HG03025 (cell line): ENCODE results near the gene MYCBPAP.

Experiments
- ATAC-seq: cut with Tn5 transposase; IDR thresholded peaks from one replicate; pipeline ENCODE4 v1.9.1; 2021; ENCODE audit warnings: mild to moderate bottlenecking, moderate library complexity; ENCODE audit not compliant: unreplicated experiment, low FRiP score

The MYCBPAP gene

GRCh38 chr17:50514936-50515702 is 6.9 kb downstream of the MYCBPAP start:
- ATAC-seq: no peak

DNA sequence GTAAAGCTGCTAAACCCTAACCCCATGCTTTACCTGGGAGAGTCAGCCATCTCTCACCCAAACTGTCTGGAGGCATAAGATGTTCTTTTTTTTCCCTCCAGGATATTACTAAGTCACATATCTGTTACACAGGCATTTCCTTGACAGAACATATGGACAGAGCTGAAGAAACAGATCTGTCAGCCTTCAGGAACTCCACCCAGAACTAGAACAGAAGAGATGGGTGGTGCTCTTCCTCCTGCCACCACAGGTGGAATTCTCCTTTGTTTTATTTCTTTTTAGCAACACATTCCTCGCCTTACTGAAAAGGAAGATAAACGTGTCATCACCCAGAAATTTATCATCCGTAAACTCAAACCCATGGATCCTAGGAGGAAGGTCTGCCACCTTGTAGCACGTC is 8.8 kb downstream of the MYCBPAP start:
- no peak for ATAC-seq

- no peak for ATAC-seq
Measured at GRCh38 chr17:50517504-50518383, 9.5 kb downstream of the MYCBPAP start.

DNA sequence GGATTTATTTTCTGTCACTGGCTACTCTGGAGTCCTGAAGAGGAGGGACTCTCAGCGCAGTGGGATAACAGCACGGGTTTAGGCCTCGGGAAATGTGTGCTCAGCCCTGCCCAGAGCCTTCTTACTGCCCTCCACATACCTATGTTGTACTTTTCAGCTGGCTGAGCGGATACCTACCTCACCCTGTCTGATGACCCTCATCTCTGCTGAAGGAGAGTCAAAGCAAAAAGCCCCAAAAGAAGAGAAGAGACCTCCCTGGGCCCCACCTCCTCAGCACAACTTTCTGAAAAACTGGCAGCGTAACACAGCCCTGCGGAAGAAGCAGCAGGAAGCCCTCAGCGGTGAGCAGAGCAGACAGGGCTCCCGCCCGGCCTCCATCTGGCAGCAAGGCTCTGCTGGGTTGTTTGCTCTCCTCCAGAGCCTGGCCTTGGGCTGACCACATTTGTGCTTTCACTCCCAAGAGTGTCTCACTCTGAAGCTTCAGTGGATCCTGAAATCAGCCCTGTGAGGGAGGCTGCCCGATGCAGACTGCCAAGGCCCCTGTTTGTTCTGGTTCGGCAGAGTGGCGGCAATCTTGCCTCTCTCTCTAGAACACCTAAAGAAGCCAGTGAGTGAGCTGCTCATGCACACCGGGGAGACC is 10.3 kb downstream of the MYCBPAP start:
- ATAC-seq: no peak

GRCh38 chr17:50519141-50519834 is 11.0 kb downstream of the MYCBPAP start:
- ATAC-seq: no peak

- ATAC-seq: no peak
Measured at GRCh38 chr17:50520483-50520882, 12.2 kb downstream of the MYCBPAP start.

DNA sequence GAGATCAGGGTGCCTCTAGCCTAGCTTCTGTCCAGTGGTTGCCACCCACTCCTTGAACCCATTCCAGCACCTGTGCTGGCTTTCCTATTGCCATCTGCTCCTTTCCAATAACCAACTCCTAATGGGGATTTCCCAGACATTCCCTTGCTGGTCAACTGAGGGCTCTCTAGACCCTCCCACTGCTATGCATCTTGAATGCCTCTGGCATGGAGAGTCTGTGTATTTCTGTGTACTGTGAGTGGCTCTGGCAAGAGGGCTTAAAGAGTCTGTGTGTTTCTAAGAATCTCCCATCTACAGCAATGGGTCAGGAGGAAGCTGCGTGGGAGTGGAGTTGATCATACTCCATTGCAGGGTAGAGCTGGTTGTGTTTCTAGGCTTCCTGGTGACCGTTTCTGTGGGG is 13.3 kb downstream of the MYCBPAP start:
- no peak for ATAC-seq

- no peak for ATAC-seq
Measured at GRCh38 chr17:50522766-50523165, 14.5 kb downstream of the MYCBPAP start.

GRCh38 chr17:50523208-50523607 is 15.0 kb downstream of the MYCBPAP start:
- ATAC-seq: no peak

- no peak for ATAC-seq
Measured at GRCh38 chr17:50524838-50525237, 16.6 kb downstream of the MYCBPAP start.

DNA sequence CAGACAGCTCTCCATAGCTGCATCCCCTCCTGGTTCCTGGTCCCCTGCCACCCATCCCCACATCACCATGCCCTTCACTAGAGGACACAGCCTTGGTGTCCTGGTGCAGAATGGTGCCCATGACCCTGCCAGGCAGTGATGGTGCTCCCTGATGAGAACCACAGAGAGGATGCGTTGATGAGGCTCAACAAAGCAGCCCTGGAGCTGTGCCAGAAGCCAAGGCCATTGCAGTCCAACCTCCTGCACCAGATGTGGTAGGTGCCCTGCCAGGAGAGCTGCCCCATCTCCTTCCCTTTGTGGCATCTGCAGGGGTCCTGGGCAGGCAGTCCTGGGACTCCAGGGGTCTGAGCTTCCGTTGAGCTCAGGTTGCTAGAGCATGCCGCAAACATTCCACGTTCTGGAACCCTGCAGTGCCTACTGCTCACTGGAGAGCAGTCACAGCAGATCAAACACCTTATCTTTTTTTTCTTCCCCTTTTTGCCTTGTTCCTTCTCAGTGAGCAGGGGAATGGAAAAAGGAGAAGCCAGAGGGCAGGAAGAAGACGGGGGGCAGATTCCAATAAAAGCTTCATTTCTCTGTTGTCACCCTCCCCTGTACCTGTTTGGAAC is 19.0 kb downstream of the MYCBPAP start:
- ATAC-seq: no peak

DNA sequence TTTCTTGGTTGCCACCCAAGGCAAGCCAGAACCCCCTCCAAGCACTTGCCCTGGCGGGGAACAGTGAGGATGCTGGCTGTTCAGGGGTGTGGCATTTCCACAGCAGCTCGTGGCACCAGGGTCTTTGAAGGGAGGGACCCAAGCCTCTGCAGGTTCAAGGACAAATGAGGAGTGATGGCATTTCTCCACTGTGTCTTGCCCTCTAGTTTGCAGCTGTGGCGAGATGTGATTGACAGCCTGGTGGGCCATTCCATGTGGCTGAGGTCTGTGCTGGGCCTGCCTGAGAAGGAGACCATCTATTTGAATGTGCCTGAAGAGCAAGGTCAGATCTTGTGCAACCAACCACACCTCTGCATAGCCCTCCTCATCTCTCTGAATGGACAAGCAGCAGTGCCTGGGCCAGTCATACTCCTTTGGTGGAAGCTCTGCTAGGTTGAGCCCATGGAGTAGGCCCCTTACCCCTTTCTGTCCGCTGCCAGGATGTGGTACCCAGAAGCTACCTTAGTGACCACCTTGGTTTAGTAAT is 19.8 kb downstream of the MYCBPAP start:
- ATAC-seq: no peak

DNA sequence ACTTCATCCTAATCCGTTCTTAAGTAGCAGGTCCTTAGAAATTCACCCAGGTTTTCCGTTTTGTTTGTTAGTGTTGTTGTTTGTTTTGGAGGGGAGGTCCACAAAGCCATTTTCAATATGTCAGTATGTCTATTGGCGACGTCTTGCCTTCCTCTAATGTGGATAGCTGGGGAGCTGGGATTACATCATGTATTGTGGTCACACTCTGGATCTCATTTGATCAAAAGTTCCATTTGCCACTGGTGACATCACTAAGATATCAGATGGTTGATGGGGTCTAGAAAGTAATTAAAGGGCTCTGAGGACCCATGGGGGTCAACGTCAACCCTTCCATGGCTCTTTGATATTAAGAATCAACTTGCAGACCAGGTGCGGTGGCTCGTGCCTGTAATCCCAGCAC is 21.6 kb downstream of the MYCBPAP start:
- ATAC-seq: no peak

DNA sequence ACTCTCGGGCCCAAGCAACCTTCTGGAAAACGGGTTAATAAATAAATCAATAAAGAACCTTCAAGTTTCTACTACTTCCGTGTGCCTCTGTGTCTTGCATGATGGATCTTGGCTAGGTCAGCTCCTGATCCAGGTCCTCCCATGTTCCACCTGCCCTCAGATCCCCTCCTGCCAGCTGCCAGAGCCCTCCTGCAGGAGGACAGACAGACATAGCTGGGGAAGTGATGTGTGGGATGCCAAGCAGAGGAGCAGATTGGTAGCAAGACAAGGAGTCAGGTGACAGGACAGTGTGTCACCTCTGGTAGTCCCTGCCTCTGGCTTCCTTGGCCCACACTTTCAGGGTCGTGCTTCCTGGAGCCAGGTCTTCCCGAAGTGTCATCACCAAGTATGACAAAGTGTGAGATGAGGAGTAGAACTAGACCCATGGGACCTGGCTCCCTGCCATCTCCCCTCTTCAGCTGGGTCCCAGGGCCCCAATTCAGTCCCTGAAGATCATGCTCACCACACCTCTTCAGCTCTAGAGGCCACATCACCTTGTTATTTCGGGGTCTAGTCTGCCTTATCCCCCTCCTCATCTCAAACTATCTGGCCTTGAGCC is 23.3 kb downstream of the MYCBPAP start:
- ATAC-seq: no peak

GRCh38 chr17:50532452-50533024 is 24.3 kb downstream of the MYCBPAP start, which contains the start of gene EPN3:
Gene EPN3 (plus strand): TSS chr17:50532735. CDS start chr17:50536557, 3,822 bp downstream.
- no peak for ATAC-seq

GRCh38 chr17:50533185-50533584 is 24.9 kb downstream of the MYCBPAP start:
- ATAC-seq: no peak

DNA sequence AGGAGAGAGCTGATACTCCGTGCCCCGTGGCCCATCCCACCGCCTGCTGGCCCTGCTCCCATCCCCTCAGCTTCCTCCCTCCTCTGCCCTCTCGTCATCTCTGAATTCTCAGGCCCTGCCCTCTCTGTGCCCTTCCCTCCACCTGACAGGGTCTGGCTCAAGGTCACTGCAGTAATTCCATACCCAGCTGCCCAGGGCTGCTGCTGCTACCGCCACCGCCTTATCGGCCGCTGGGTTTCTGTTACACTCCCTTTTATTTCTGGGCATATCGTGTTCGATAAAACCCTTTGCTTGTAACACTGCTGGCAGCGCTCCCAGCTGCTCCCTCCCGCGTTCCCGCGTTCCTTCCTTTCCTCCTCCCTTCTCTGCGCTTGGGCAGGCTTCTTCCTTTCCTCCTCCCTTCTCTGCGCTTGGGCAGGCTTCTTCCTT is 25.5 kb downstream of the MYCBPAP start:
- no peak for ATAC-seq

DNA sequence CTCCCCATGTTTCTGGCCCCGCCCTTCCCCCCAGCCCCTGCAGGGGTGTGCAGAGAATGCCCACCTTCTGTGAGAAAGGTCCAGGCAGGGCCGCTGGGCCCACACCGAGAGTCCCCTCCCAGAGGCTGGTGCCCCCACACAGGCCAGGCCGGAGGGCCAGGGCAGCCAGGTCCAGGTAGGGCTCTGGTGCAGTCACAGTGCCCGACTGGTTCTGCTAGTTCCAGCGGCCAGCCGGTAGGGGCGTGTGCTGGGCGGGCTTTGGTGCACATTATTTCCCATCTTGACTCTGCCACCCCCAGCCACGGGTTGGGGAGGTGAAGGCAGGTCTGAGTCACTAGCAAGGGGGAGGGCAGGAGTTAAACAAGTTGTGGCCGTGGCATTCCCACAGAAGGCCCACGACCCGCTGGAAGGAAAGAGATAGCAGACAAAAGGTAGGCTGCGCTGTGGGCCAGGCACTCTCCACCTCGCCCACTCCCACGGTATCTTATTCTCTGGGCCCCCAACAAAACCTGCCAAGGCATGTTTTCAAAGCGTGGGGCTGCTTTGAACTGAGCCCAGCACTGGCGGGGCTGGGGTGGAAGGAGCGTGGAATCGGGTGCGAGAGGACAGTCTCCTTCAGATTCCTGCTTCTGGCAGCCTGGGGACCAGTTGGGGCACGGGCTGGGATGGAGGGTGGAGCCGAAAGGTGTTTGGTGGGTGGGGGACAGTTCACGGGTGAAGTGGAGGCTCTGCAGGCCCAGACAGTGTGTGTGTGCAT is 26.2 kb downstream of the MYCBPAP start:
- no peak for ATAC-seq

DNA sequence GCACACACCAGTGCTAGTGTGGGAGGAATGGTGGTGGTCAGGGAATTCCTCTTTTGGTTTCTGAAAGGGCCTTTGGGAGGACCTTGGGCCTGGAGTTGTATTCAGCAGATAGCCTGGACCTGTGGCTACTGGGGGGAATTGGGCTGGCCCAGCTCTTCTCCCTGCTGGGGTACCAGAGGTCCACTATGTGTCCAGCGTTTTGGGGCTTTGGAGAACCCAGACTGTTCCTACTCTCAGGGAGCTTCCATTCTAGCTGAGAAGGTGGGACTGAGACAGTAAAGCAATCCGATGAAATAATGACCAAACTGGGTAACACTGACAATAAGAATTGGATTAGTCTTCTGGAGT is 26.7 kb downstream of the MYCBPAP start:
- no peak for ATAC-seq
